ENCODE results near the gene NDUFA13. TPM values are rescaled to one million over a fixed set of nuclear protein-coding genes. Genes with fewer than 3 reads are reported as not detected.

NDUFA13 gene
- polyA plus RNA-seq, 1 of the 3 experiments (the other 2 are of a cell fraction): 1,828 TPM

DNA sequence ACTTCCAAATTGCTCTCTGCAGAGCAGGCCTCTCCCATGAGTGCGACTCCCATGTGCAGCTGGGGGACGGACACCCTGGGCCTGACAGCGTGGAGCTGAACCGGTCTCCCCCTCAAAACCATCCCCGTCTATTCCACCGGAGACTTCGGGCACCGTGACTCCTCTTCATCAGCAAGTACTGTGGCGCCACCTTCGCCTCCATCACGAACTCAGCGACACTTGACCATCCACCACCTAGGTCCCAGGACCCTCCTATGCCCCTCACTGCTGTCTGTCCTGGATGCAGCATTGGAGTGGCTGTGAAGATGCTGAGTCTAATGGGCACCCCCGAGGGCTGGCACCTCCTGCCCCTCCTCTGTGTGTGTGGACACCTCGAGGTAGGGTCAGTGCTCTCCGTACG is 42.6 kb downstream of the NDUFA13 start:
- TF ChIP-seq NFIC (IDR thresholded peaks at IDR 0.05; ENCODE audit: borderline replicate concordance) (no peak), YY1 (IDR thresholded peaks at IDR 0.05; ENCODE audit: low read depth) (no peak), TEAD4 (IDR thresholded peaks at IDR 0.05; ENCODE audit: borderline replicate concordance, insufficient read depth) (no peak)
- no peak overlapping the region for H3K9ac ChIP-seq
- no peaks in the 10 kb centered on the region for H3K9me2 ChIP-seq
- no peaks in the 10 kb centered on the region for H3K79me2 ChIP-seq (ENCODE audit: insufficient read depth)
- H2AFZ ChIP-seq (ENCODE audit: low read depth): no peak overlapping the region
- no peaks in the 10 kb centered on the region for H3F3A ChIP-seq (replicated peaks; ENCODE audit: insufficient read depth)
- no peaks in the 10 kb centered on the region for H3K9me3 ChIP-seq
- CTCF ChIA-PET: interaction anchor here (1.0 to 15.7 kb wide), 2 partner anchors 25 to 85 kb away, joined by 5 to 258 read pairs; partner anchors contain the start of genes CILP2, GMIP and YJEFN3
- WGBS (ENCODE audit: low lambda C conversion rate): 89% methylated on average over 16 of the region's 16 CpGs
- no peaks in the 10 kb centered on the region for H4K20me1 ChIP-seq (ENCODE audit: insufficient read depth)
- no peaks in the 10 kb centered on the region for H3K36me3 ChIP-seq (replicated peaks in 1 of 2; ENCODE audit: control insufficient read depth in 1 of 2, insufficient read depth in 2 of 2, low read length in 1 of 2)
- H3K27me3 ChIP-seq (ENCODE audit: insufficient read depth): no peaks in the 10 kb centered on the region
- H3K4me1 ChIP-seq (ENCODE audit: control insufficient read depth in 1 of 2, insufficient read depth in 2 of 2, low read depth in 1 of 2, low read length in 1 of 2): no peaks in the 10 kb centered on the region; a peak in 1 of 4 replicates
- H3K27ac ChIP-seq (ENCODE audit: low read depth in 2 of 2, low read length in 1 of 2): no peak overlapping the region
- POLR2A ChIA-PET: no interaction called here
- DNase-seq: no peak
- H3K4me2 ChIP-seq: no peak overlapping the region
- H3K4me3 ChIP-seq (ENCODE audit: low read depth in 2 of 2, low read length in 1 of 2): no peak overlapping the region

DNA sequence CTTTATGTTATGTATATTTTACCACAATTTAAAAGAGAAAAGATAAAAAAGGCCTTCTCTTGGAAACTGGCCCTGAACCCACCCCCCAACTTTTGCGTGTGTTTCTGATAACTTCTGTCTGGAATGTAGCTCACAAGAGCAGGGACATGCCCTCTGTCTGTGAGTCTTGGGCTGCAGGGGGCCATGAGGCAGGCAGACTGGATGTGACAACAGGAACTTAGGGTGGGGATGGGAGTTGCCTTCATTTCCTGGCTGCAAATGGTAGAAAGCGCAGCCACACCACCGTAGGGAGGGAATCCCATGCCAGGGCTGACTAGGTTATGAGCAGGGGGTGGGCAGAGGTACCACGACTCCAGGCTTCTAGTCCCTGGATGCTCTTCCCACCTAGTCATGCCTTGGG is 43.9 kb downstream of the NDUFA13 start:
- POLR2A ChIA-PET: interaction anchor here (0.5 kb wide), 1 partner anchor 70 kb away, joined by 3 read pairs; no protein-coding TSS in a partner anchor
- TF ChIP-seq JUND (IDR thresholded peaks at IDR 0.05): no peak
- TF ChIP-seq EP300 (IDR thresholded peaks at IDR 0.05; ENCODE audit: borderline replicate concordance in 1 of 2, low read depth in 1 of 2, low read length in 1 of 2): no peak
- TF ChIP-seq GABPA (IDR thresholded peaks at IDR 0.05; ENCODE audit: low read depth): no peak
- no peak for TF ChIP-seq RFX5 (IDR thresholded peaks at IDR 0.05; ENCODE audit: low read length)
- TF ChIP-seq CHD2 (IDR thresholded peaks at IDR 0.05; ENCODE audit: low read length, partially characterized antibody): no peak
- TF ChIP-seq, protein P1, sequence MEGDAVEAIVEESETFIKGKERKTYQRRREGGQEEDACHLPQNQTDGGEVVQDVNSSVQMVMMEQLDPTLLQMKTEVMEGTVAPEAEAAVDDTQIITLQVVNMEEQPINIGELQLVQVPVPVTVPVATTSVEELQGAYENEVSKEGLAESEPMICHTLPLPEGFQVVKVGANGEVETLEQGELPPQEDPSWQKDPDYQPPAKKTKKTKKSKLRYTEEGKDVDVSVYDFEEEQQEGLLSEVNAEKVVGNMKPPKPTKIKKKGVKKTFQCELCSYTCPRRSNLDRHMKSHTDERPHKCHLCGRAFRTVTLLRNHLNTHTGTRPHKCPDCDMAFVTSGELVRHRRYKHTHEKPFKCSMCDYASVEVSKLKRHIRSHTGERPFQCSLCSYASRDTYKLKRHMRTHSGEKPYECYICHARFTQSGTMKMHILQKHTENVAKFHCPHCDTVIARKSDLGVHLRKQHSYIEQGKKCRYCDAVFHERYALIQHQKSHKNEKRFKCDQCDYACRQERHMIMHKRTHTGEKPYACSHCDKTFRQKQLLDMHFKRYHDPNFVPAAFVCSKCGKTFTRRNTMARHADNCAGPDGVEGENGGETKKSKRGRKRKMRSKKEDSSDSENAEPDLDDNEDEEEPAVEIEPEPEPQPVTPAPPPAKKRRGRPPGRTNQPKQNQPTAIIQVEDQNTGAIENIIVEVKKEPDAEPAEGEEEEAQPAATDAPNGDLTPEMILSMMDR (IDR thresholded peaks at IDR 0.05): no peak
- TF ChIP-seq MEF2A (IDR thresholded peaks at IDR 0.05; ENCODE audit: borderline replicate concordance, low read depth): no peak
- TF ChIP-seq, protein P2, sequence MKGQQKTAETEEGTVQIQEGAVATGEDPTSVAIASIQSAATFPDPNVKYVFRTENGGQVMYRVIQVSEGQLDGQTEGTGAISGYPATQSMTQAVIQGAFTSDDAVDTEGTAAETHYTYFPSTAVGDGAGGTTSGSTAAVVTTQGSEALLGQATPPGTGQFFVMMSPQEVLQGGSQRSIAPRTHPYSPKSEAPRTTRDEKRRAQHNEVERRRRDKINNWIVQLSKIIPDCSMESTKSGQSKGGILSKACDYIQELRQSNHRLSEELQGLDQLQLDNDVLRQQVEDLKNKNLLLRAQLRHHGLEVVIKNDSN (IDR thresholded peaks at IDR 0.05; ENCODE audit: borderline replicate concordance, low read depth): no peak

More for the DNA sequence above, 43.9 kb downstream of the NDUFA13 start:
- H3K4me3 ChIP-seq (ENCODE audit: low read depth in 2 of 2, low read length in 1 of 2): no peak overlapping the region
- CTCF ChIA-PET: interaction anchor here (0.9 to 15.7 kb wide), 5 partner anchors 9 to 84 kb away, joined by 3 to 258 read pairs (median 5); partner anchors contain the start of genes CILP2, GMIP and YJEFN3
- no peaks in the 10 kb centered on the region for H3K9me2 ChIP-seq
- H3K9me3 ChIP-seq: no peaks in the 10 kb centered on the region
- H4K20me1 ChIP-seq (ENCODE audit: insufficient read depth): no peaks in the 10 kb centered on the region
- H3K36me3 ChIP-seq (replicated peaks in 1 of 2; ENCODE audit: control insufficient read depth in 1 of 2, insufficient read depth in 2 of 2, low read length in 1 of 2): no peaks in the 10 kb centered on the region
- no peak overlapping the region for H3K4me2 ChIP-seq
- no peaks in the 10 kb centered on the region; a peak in 1 of 4 replicates for H3K4me1 ChIP-seq (ENCODE audit: control insufficient read depth in 1 of 2, insufficient read depth in 2 of 2, low read depth in 1 of 2, low read length in 1 of 2)
- no peaks in the 10 kb centered on the region for H3K27me3 ChIP-seq (ENCODE audit: insufficient read depth)
- no peak overlapping the region for H3K9ac ChIP-seq
- H2AFZ ChIP-seq (ENCODE audit: low read depth): no peak overlapping the region
- no peak overlapping the region for H3K27ac ChIP-seq (ENCODE audit: low read depth in 2 of 2, low read length in 1 of 2)
- 88% methylated on average over 1 of the region's 4 CpGs for WGBS (ENCODE audit: low lambda C conversion rate)
- no peak for DNase-seq
- H3F3A ChIP-seq (replicated peaks; ENCODE audit: insufficient read depth): no peaks in the 10 kb centered on the region
- H3K79me2 ChIP-seq (ENCODE audit: insufficient read depth): no peaks in the 10 kb centered on the region

All from SK-N-SH (cell line).